Measurements from ENCODE around the gene FOXP1. TPM values are rescaled to one million over a fixed set of nuclear protein-coding genes. Genes with fewer than 3 reads are reported as not detected.

FOXP1 gene
- total and polyA plus RNA-seq, 2 of the 13 experiments (the other 11 are each of a cell fraction or from before 2014, with no cell fraction given), result 40.4 to 59.0 TPM

DNA sequence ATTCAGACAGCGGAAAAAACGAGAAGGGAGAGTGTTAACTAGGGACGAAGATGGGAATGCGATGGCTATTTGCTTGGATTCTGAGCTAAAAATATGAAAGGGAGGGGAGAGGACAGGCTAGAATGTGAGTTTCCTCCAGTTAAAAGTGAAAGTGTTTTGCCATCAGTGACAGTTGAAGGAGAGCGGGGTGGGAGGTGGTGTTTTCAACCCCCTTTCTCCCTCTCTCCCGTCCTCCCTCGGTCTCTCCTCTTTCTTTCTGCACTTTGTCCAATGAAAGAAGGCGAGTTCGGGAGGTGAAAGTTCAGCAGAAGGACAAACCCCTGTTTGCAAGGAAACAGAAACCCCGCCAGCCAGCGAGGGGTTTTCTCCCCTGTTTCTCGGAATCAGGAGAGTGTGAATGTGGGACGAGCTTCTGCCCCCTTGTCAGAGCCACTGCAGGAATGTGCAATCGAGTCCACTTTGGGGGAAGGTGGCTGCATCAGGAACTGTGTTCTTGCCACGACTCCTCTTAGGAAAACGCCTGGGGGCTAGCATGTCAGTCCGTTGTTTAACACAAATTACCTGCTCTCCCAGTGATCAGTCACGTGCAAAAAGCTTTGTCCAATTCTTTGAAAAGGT lies 975 bp upstream of the FOXP1 start (continued):
- TF ChIP-seq LCORL (IDR thresholded peaks at IDR 0.05), result no peak
- no peak for TF ChIP-seq LCORL (CRISPR knock-in tag; IDR thresholded peaks at IDR 0.05)
- no peak for TF ChIP-seq PAF1 (CRISPR knock-in tag; IDR thresholded peaks at IDR 0.05)
- TF ChIP-seq, protein P1, sequence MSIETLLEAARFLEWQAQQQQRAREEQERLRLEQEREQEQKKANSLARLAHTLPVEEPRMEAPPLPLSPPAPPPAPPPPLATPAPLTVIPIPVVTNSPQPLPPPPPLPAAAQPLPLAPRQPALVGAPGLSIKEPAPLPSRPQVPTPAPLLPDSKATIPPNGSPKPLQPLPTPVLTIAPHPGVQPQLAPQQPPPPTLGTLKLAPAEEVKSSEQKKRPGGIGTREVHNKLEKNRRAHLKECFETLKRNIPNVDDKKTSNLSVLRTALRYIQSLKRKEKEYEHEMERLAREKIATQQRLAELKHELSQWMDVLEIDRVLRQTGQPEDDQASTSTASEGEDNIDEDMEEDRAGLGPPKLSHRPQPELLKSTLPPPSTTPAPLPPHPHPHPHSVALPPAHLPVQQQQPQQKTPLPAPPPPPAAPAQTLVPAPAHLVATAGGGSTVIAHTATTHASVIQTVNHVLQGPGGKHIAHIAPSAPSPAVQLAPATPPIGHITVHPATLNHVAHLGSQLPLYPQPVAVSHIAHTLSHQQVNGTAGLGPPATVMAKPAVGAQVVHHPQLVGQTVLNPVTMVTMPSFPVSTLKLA (IDR thresholded peaks at IDR 0.05), result no peak
- TF ChIP-seq NFYB (CRISPR knock-in tag; IDR thresholded peaks at IDR 0.05), result peak; percentile 10; the same call in 1 of the 2 replicates
- no peak for TF ChIP-seq PLRG1 (conservative IDR thresholded peaks at IDR 0.05)
- TF ChIP-seq NCOA5 (CRISPR knock-in tag; IDR thresholded peaks at IDR 0.05), result no peak
- no peak for TF ChIP-seq SCMH1 (CRISPR knock-in tag; IDR thresholded peaks at IDR 0.05; ENCODE audit: borderline replicate concordance)
- no peak for TF ChIP-seq ATM (IDR thresholded peaks at IDR 0.05; ENCODE audit: borderline replicate concordance)
- TF ChIP-seq, protein P2, sequence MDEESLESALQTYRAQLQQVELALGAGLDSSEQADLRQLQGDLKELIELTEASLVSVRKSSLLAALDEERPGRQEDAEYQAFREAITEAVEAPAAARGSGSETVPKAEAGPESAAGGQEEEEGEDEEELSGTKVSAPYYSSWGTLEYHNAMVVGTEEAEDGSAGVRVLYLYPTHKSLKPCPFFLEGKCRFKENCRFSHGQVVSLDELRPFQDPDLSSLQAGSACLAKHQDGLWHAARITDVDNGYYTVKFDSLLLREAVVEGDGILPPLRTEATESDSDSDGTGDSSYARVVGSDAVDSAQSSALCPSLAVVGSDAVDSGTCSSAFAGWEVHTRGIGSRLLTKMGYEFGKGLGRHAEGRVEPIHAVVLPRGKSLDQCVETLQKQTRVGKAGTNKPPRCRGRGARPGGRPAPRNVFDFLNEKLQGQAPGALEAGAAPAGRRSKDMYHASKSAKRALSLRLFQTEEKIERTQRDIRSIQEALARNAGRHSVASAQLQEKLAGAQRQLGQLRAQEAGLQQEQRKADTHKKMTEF (CRISPR knock-in tag; IDR thresholded peaks at IDR 0.05), result peak; percentile 51; the same call in 1 of the 2 replicates
- TF ChIP-seq, protein P3, sequence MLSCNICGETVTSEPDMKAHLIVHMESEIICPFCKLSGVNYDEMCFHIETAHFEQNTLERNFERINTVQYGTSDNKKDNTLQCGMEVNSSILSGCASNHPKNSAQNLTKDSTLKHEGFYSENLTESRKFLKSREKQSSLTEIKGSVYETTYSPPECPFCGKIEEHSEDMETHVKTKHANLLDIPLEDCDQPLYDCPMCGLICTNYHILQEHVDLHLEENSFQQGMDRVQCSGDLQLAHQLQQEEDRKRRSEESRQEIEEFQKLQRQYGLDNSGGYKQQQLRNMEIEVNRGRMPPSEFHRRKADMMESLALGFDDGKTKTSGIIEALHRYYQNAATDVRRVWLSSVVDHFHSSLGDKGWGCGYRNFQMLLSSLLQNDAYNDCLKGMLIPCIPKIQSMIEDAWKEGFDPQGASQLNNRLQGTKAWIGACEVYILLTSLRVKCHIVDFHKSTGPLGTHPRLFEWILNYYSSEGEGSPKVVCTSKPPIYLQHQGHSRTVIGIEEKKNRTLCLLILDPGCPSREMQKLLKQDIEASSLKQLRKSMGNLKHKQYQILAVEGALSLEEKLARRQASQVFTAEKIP (CRISPR knock-in tag; IDR thresholded peaks at IDR 0.05; ENCODE audit: borderline replicate concordance), result no peak
- TF ChIP-seq, protein P4, sequence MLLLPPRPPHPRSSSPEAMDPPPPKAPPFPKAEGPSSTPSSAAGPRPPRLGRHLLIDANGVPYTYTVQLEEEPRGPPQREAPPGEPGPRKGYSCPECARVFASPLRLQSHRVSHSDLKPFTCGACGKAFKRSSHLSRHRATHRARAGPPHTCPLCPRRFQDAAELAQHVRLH (CRISPR knock-in tag; IDR thresholded peaks at IDR 0.05; ENCODE audit: borderline replicate concordance, low read depth), result peak; percentile 17; the same call in 1 of the 2 replicates
- no peak for TF ChIP-seq RELA (CRISPR knock-in tag; IDR thresholded peaks at IDR 0.05)
- no peak for TF ChIP-seq ZFP62 (CRISPR knock-in tag; IDR thresholded peaks at IDR 0.05)
- TF ChIP-seq WIZ (CRISPR knock-in tag; IDR thresholded peaks at IDR 0.05), result no peak
- TF ChIP-seq NFIC (IDR thresholded peaks at IDR 0.05; ENCODE audit: low read length), result 0 out of 2 replicates have a peak, but pooled peaks have one; percentile 15
- TF ChIP-seq HOXA9 (CRISPR knock-in tag; IDR thresholded peaks at IDR 0.05; ENCODE audit: borderline replicate concordance), result no peak
- TF ChIP-seq KLF16 (CRISPR knock-in tag; IDR thresholded peaks at IDR 0.05), result no peak; a peak in 1 of 4 replicates
- TF ChIP-seq PCBP1 (IDR thresholded peaks at IDR 0.05; ENCODE audit: borderline replicate concordance, low read depth, low read length), result no peak
- TF ChIP-seq, protein P5, sequence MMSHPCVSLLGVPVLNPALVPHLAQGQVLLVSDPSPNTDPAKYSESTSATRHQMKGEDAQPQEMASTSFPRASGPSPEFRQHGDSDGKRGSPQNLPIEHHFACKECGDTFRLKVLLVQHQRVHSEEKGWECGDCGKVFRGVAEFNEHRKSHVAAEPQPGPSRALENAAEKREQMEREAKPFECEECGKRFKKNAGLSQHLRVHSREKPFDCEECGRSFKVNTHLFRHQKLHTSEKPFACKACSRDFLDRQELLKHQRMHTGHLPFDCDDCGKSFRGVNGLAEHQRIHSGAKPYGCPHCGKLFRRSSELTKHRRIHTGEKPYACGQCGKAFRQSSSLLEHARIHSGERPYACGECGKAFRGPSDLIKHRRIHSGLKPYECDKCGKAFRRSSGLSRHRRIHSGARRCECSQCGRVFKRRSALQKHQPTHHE (CRISPR knock-in tag; IDR thresholded peaks at IDR 0.05; ENCODE audit: borderline replicate concordance), result no peak
- TF ChIP-seq ZNF7 (CRISPR knock-in tag; IDR thresholded peaks at IDR 0.05), result no peak
- TF ChIP-seq PCBP2 (optimal IDR thresholded peaks at IDR 0.05; ENCODE audit: low read depth, low read length, poor library complexity, severe bottlenecking), result no peak
- peak; percentile 26 for TF ChIP-seq TEAD3 (CRISPR knock-in tag; optimal IDR thresholded peaks at IDR 0.05; ENCODE audit: borderline replicate concordance)
- no peak for TF ChIP-seq CHD2 (IDR thresholded peaks at IDR 0.05; ENCODE audit: low read depth, low read length)
- TF ChIP-seq HNRNPLL (IDR thresholded peaks at IDR 0.05; ENCODE audit: low read depth, low read length, poor library complexity, severe bottlenecking), result no peak
- no peak for TF ChIP-seq KDM5A (IDR thresholded peaks at IDR 0.05; ENCODE audit: borderline replicate concordance, low read length)
